DND-41 (cell line): ENCODE results near the gene CEP120.

ENCODE experiments used
- EZH2 ChIP-seq: IDR thresholded peaks from 3 replicates; pipeline ENCODE4 v1.6.1; 2012; ENCODE audit warnings: borderline replicate concordance, low read depth, mild to moderate bottlenecking, moderate library complexity, low read length, inconsistent platforms; ENCODE audit not compliant: severe bottlenecking
- TF ChIP-seq, protein P1 (sequence below): IDR thresholded peaks from 2 replicates; pipeline ENCODE4 v1.5.1; 2012; ENCODE audit warnings: borderline replicate concordance, low read length, moderate library complexity, mild to moderate bottlenecking; ENCODE audit not compliant: poor library complexity, severe bottlenecking; ENCODE audit errors: extremely low read depth

DNA sequence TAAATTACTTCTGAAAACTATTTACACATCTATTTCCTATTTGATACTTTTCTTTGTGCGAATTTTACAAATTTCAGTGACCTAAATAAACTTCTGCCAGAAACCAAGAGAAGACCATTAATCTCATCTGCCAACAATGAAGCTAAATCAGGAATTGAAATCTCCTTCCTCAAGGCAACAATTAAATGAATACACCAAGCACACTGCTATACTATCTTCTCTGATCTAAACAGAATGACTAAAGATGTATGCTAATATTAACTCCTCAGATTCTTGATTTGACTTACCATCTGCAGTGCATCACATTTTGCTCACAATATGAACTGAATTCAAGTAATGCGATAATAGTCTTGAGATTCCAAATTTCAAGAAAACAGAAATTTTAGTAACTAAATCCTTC, 82.3 kb downstream of the CEP120 start:
- TF ChIP-seq, protein P1, sequence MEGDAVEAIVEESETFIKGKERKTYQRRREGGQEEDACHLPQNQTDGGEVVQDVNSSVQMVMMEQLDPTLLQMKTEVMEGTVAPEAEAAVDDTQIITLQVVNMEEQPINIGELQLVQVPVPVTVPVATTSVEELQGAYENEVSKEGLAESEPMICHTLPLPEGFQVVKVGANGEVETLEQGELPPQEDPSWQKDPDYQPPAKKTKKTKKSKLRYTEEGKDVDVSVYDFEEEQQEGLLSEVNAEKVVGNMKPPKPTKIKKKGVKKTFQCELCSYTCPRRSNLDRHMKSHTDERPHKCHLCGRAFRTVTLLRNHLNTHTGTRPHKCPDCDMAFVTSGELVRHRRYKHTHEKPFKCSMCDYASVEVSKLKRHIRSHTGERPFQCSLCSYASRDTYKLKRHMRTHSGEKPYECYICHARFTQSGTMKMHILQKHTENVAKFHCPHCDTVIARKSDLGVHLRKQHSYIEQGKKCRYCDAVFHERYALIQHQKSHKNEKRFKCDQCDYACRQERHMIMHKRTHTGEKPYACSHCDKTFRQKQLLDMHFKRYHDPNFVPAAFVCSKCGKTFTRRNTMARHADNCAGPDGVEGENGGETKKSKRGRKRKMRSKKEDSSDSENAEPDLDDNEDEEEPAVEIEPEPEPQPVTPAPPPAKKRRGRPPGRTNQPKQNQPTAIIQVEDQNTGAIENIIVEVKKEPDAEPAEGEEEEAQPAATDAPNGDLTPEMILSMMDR = no peak
- no peak for TF ChIP-seq EZH2
